Keratinocyte (primary cell): ENCODE data around the gene LMBR1.
"Not testable (repeated sequence)": the region's sequence is repeated elsewhere in the genome, so short reads cannot be mapped to it uniquely, and the experiment has no call there.

Source experiments
- CTCF ChIP-seq, 3 experiments: IDR thresholded peaks in 1 of 3; conservative IDR thresholded peaks in 1 of 3; optimal IDR thresholded peaks in 1 of 3; 2 replicates in 2 of 3; 3 replicates in 1 of 3; pipeline versions ENCODE3 to v1.5.1; 2011; ENCODE audit warnings: low read length in 3 of 3, mild to moderate bottlenecking in 3 of 3, moderate library complexity in 2 of 3, control low read depth in 1 of 3, inconsistent platforms in 1 of 3; ENCODE audit not compliant: insufficient read depth in 2 of 3; ENCODE audit errors: extremely low read depth in 1 of 3
- EZH2 ChIP-seq: IDR thresholded peaks from one replicate; pipeline ENCODE4 v1.6.1; 2012; ENCODE audit warnings: inconsistent platforms, mild to moderate bottlenecking, low read length, moderate library complexity

- TF ChIP-seq CTCF (optimal IDR thresholded peaks at IDR 0.05 in 1 of 3, IDR thresholded peaks at IDR 0.05 in 1 of 3, conservative IDR thresholded peaks at IDR 0.05 in 1 of 3; ENCODE audit: extremely low read depth in 1 of 3, insufficient read depth in 2 of 3, low read length in 3 of 3); EZH2: not testable (repeated sequence)
Observed at GRCh38 chr7:156868363-156868762, 24.6 kb downstream of the LMBR1 start.
